GM18498 (cell line): Measurements from ENCODE around the gene SLC24A3.

Source experiments
- ATAC-seq: cut with Tn5 transposase; IDR thresholded peaks from one replicate; pipeline ENCODE4 v1.9.1; 2021; ENCODE audit warnings: mild to moderate bottlenecking, moderate library complexity; ENCODE audit not compliant: unreplicated experiment

The SLC24A3 gene

GRCh38 chr20:19725814-19726525 is 513.5 kb downstream of the SLC24A3 start:
- no peak for ATAC-seq

- no peak for ATAC-seq
Observed at GRCh38 chr20:19727251-19727847, 514.9 kb downstream of the SLC24A3 start.

- ATAC-seq: no peak
Observed at GRCh38 chr20:19729672-19730071, 517.2 kb downstream of the SLC24A3 start.

- no peak for ATAC-seq
Observed at GRCh38 chr20:19730706-19731105, 518.3 kb downstream of the SLC24A3 start.

GRCh38 chr20:19734811-19735210 is 522.4 kb downstream of the SLC24A3 start:
- no peak for ATAC-seq

- ATAC-seq: no peak
Observed at GRCh38 chr20:19735446-19735845, 523.0 kb downstream of the SLC24A3 start.

GRCh38 chr20:19737025-19737424 is 524.6 kb downstream of the SLC24A3 start:
- peak; percentile 50 for ATAC-seq

GRCh38 chr20:19738951-19739350 is 526.5 kb downstream of the SLC24A3 start:
- ATAC-seq: no peak

- ATAC-seq: no peak
Observed at GRCh38 chr20:19739351-19739750, 526.9 kb downstream of the SLC24A3 start.

GRCh38 chr20:19740512-19740911 is 528.1 kb downstream of the SLC24A3 start:
- ATAC-seq: no peak

GRCh38 chr20:19741924-19742323 is 529.5 kb downstream of the SLC24A3 start:
- no peak for ATAC-seq

- ATAC-seq: no peak
Observed at GRCh38 chr20:19742974-19743639, 530.7 kb downstream of the SLC24A3 start.

- ATAC-seq: no peak
Observed at GRCh38 chr20:19743640-19743995, 531.2 kb downstream of the SLC24A3 start.

- no peak for ATAC-seq
Observed at GRCh38 chr20:19745106-19745505, 532.7 kb downstream of the SLC24A3 start.

- no peak for ATAC-seq
Observed at GRCh38 chr20:19745584-19745983, 533.1 kb downstream of the SLC24A3 start.

GRCh38 chr20:19746396-19746795 is 534.0 kb downstream of the SLC24A3 start:
- ATAC-seq: no peak

- ATAC-seq: no peak
Observed at GRCh38 chr20:19747903-19748302, 535.5 kb downstream of the SLC24A3 start.

GRCh38 chr20:19748681-19749080 is 536.2 kb downstream of the SLC24A3 start:
- ATAC-seq: no peak

- ATAC-seq: no peak
Observed at GRCh38 chr20:19749618-19750071, 537.2 kb downstream of the SLC24A3 start.

- no peak for ATAC-seq
Observed at GRCh38 chr20:19750101-19750606, 537.7 kb downstream of the SLC24A3 start.

GRCh38 chr20:19750907-19751636 is 538.6 kb downstream of the SLC24A3 start:
- no peak for ATAC-seq
